Keratinocyte (primary cell): Measurements from ENCODE around the gene TMEM242.

ENCODE experiments used
- EZH2 ChIP-seq: IDR thresholded peaks from one replicate; pipeline ENCODE4 v1.6.1; 2012; ENCODE audit warnings: inconsistent platforms, mild to moderate bottlenecking, low read length, moderate library complexity
- TF ChIP-seq, protein P1 (sequence below), 3 experiments: IDR thresholded peaks in 1 of 3; conservative IDR thresholded peaks in 1 of 3; optimal IDR thresholded peaks in 1 of 3; 2 replicates in 2 of 3; 3 replicates in 1 of 3; pipeline versions ENCODE3 to v1.5.1; 2011; ENCODE audit warnings: low read length in 3 of 3, mild to moderate bottlenecking in 3 of 3, moderate library complexity in 2 of 3, control low read depth in 1 of 3, inconsistent platforms in 1 of 3; ENCODE audit not compliant: insufficient read depth in 2 of 3; ENCODE audit errors: extremely low read depth in 1 of 3

DNA sequence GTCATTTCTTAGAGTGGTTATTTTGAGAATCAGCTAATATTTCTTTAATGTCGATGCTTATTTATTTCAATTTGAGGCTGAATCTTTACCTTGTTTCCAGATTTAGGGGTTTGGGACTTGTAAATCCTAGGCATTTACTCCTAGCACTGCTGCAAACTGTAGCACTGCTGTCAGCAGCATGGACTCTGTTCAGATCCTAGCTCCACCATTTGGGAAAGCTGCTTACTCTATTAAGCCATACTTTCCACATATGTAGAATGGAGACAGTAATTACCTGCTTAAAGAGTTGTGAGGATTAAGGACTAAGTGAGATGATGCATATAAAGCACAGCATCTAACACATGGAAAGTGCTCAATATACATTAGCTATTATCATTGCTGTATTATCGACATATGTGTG lies 28.7 kb downstream of the TMEM242 start:
- TF ChIP-seq EZH2: no peak
- TF ChIP-seq, protein P1, sequence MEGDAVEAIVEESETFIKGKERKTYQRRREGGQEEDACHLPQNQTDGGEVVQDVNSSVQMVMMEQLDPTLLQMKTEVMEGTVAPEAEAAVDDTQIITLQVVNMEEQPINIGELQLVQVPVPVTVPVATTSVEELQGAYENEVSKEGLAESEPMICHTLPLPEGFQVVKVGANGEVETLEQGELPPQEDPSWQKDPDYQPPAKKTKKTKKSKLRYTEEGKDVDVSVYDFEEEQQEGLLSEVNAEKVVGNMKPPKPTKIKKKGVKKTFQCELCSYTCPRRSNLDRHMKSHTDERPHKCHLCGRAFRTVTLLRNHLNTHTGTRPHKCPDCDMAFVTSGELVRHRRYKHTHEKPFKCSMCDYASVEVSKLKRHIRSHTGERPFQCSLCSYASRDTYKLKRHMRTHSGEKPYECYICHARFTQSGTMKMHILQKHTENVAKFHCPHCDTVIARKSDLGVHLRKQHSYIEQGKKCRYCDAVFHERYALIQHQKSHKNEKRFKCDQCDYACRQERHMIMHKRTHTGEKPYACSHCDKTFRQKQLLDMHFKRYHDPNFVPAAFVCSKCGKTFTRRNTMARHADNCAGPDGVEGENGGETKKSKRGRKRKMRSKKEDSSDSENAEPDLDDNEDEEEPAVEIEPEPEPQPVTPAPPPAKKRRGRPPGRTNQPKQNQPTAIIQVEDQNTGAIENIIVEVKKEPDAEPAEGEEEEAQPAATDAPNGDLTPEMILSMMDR (optimal IDR thresholded peaks at IDR 0.05 in 1 of 3, IDR thresholded peaks at IDR 0.05 in 1 of 3, conservative IDR thresholded peaks at IDR 0.05 in 1 of 3; ENCODE audit: extremely low read depth in 1 of 3, insufficient read depth in 2 of 3, low read length in 3 of 3): no peak
